ENCODE results near the gene GINS2. TPM values are rescaled to one million over a fixed set of nuclear protein-coding genes. Genes with fewer than 3 reads are reported as not detected.

GINS2 gene
- total and polyA plus RNA-seq, 2 experiments from 2014 or later = 40.5 to 44.4 TPM

DNA sequence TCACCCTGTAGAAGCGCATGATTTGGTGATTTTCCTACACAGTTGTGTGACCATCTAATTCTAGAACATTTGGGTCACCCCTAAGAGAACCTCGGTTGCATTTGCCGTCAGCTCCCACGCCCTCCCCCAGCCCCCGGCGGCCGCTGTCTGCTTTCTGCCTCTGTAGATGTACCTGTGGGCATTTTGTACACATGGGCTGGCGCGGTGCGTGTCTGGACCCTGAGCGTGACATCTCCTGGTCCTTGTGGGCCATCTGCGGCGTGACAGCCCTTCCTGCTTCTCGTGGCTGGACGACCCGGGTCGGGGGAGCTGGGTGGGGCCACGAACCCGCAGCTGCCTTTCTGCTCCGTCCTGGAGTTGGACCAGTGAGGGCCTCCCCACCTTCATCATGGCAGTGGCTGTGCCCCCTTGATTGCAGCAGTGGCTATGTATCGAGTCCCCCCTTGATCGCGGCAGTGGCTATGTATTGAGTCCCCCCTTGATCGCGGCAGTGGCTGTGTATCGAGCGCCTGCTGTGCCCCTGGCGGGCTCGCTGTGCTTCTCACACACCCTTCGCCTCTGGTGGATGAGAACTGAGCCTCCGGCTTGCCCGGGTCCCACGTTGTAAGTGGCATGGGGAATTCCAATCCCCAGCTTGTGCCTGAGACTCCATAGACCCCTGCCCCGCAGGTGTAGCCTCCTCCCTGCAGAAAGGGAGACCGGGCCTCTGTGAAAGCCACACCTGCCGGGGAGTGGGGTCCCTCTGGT is 51.5 kb downstream of the GINS2 start:
- no peak overlapping the region for H3K27ac Mint-ChIP-seq
- ATAC-seq (no peak), DNase-seq (ENCODE audit: low spot score) (no peak)
- H3K9me3 Mint-ChIP-seq = no peaks in the 10 kb centered on the region
- Histone ChIP-seq H3K4me1 (ENCODE audit: insufficient read depth) (0 out of 2 replicates have a peak, but pooled peaks cover 4% of the 10 kb centered on the region), H3K36me3 (ENCODE audit: insufficient read depth) (no peaks in the 10 kb centered on the region), H2AFZ (no peak overlapping the region), H4K20me1 (replicated peaks; ENCODE audit: insufficient read depth) (peaks cover 33% of the 10 kb centered on the region), H3K4me3 (no peak overlapping the region), H3K4me2 (no peak overlapping the region), H3K79me2 (replicated peaks; ENCODE audit: insufficient read depth) (peaks cover 96% of the 10 kb centered on the region), H3K27me3 (ENCODE audit: insufficient read depth) (no peaks in the 10 kb centered on the region), H3K9me2 (ENCODE audit: insufficient read depth) (no peaks in the 10 kb centered on the region), H3F3A (replicated peaks; ENCODE audit: low read depth) (no peaks in the 10 kb centered on the region), H3K27ac (ENCODE audit: low read depth) (no peak overlapping the region)
- peaks cover 8% of the 10 kb centered on the region for H3K27me3 Mint-ChIP-seq (ENCODE audit: insufficient read depth, low read depth, poor library complexity)
- H3K4me3 Mint-ChIP-seq = no peak overlapping the region
- peaks cover 13% of the 10 kb centered on the region for H3K4me1 Mint-ChIP-seq
- TF ChIP-seq CREB1 (CRISPR knock-in tag; IDR thresholded peaks at IDR 0.05; ENCODE audit: low read depth) = no peak
- no peak for TF ChIP-seq NANOG (IDR thresholded peaks at IDR 0.05; ENCODE audit: borderline replicate concordance)
- TF ChIP-seq EZH2phosphoT487 (IDR thresholded peaks at IDR 0.05; ENCODE audit: unreplicated experiment) = no peak
- TF ChIP-seq POLR2AphosphoS5 (IDR thresholded peaks at IDR 0.05; ENCODE audit: low read depth) = no peak
- TF ChIP-seq ZNF331 (CRISPR knock-in tag; IDR thresholded peaks at IDR 0.05; ENCODE audit: low read depth) = no peak
- no peak for TF ChIP-seq ZNF114 (CRISPR knock-in tag; IDR thresholded peaks at IDR 0.05)
- no peak for TF ChIP-seq CTCF (conservative IDR thresholded peaks at IDR 0.05; ENCODE audit: low read depth in 2 of 2)
- no peak for TF ChIP-seq STAT1 (IDR thresholded peaks at IDR 0.05; ENCODE audit: unreplicated experiment)
- no peak for TF ChIP-seq EZH2 (IDR thresholded peaks at IDR 0.05; ENCODE audit: low read depth, unreplicated experiment)
- peaks cover 3% of the 10 kb centered on the region; the same call in 2 of the 3 replicates for H3K36me3 Mint-ChIP-seq (ENCODE audit: low read depth)

DNA sequence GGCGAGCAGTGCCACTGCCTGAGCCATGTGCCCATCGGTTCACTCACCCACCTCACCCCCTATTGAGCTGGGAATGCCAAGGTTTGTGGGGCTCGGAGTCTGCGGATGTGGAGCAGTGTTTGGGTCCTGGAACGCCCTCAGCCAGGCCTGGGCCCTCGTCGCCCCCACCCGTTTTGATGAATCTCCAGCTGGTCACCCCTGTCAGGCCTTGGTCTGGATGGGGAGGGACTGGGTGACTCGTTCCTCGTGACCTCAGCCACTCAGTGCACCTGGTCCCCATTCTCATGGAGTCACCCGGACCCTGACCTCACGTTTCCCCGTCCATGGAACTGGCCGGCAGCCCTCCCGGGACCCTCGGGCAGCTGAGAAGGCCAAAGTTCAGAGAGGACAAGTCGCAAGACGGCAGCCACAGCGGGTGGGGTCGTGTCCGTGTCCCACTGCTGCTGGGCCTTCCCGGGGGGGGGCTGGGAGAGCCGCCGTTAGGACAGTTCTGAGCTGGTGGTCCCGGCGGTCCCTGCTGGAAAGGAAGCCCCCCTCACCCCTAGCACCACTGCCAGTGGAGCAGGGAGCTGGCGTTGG is 52.4 kb downstream of the GINS2 start:
- H3K4me2 ChIP-seq = no peak overlapping the region
- peaks cover 96% of the 10 kb centered on the region for H3K79me2 ChIP-seq (replicated peaks; ENCODE audit: insufficient read depth)
- TF ChIP-seq ZNF331 (CRISPR knock-in tag; IDR thresholded peaks at IDR 0.05; ENCODE audit: low read depth) (no peak), EZH2 (IDR thresholded peaks at IDR 0.05; ENCODE audit: low read depth, unreplicated experiment) (no peak), ZNF114 (CRISPR knock-in tag; IDR thresholded peaks at IDR 0.05) (no peak), JUNB (IDR thresholded peaks at IDR 0.05; ENCODE audit: unreplicated experiment) (no peak)
- TF ChIP-seq, protein P1, sequence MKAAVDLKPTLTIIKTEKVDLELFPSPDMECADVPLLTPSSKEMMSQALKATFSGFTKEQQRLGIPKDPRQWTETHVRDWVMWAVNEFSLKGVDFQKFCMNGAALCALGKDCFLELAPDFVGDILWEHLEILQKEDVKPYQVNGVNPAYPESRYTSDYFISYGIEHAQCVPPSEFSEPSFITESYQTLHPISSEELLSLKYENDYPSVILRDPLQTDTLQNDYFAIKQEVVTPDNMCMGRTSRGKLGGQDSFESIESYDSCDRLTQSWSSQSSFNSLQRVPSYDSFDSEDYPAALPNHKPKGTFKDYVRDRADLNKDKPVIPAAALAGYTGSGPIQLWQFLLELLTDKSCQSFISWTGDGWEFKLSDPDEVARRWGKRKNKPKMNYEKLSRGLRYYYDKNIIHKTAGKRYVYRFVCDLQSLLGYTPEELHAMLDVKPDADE (IDR thresholded peaks at IDR 0.05) = no peak
- TF ChIP-seq, protein P2, sequence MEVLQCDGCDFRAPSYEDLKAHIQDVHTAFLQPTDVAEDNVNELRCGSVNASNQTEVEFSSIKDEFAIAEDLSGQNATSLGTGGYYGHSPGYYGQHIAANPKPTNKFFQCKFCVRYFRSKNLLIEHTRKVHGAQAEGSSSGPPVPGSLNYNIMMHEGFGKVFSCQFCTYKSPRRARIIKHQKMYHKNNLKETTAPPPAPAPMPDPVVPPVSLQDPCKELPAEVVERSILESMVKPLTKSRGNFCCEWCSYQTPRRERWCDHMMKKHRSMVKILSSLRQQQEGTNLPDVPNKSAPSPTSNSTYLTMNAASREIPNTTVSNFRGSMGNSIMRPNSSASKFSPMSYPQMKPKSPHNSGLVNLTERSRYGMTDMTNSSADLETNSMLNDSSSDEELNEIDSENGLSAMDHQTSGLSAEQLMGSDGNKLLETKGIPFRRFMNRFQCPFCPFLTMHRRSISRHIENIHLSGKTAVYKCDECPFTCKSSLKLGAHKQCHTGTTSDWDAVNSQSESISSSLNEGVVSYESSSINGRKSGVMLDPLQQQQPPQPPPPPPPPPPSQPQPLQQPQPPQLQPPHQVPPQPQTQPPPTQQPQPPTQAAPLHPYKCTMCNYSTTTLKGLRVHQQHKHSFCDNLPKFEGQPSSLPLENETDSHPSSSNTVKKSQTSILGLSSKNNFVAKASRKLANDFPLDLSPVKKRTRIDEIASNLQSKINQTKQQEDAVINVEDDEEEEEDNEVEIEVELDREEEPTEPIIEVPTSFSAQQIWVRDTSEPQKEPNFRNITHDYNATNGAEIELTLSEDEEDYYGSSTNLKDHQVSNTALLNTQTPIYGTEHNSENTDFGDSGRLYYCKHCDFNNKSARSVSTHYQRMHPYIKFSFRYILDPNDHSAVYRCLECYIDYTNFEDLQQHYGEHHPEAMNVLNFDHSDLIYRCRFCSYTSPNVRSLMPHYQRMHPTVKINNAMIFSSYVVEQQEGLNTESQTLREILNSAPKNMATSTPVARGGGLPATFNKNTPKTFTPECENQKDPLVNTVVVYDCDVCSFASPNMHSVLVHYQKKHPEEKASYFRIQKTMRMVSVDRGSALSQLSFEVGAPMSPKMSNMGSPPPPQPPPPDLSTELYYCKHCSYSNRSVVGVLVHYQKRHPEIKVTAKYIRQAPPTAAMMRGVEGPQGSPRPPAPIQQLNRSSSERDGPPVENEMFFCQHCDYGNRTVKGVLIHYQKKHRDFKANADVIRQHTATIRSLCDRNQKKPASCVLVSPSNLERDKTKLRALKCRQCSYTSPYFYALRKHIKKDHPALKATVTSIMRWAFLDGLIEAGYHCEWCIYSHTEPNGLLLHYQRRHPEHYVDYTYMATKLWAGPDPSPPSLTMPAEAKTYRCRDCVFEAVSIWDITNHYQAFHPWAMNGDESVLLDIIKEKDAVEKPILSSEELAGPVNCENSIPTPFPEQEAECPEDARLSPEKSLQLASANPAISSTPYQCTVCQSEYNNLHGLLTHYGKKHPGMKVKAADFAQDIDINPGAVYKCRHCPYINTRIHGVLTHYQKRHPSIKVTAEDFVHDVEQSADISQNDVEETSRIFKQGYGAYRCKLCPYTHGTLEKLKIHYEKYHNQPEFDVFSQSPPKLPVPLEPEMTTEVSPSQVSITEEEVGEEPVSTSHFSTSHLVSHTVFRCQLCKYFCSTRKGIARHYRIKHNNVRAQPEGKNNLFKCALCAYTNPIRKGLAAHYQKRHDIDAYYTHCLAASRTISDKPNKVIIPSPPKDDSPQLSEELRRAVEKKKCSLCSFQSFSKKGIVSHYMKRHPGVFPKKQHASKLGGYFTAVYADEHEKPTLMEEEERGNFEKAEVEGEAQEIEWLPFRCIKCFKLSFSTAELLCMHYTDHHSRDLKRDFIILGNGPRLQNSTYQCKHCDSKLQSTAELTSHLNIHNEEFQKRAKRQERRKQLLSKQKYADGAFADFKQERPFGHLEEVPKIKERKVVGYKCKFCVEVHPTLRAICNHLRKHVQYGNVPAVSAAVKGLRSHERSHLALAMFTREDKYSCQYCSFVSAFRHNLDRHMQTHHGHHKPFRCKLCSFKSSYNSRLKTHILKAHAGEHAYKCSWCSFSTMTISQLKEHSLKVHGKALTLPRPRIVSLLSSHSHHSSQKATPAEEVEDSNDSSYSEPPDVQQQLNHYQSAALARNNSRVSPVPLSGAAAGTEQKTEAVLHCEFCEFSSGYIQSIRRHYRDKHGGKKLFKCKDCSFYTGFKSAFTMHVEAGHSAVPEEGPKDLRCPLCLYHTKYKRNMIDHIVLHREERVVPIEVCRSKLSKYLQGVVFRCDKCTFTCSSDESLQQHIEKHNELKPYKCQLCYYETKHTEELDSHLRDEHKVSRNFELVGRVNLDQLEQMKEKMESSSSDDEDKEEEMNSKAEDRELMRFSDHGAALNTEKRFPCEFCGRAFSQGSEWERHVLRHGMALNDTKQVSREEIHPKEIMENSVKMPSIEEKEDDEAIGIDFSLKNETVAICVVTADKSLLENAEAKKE (CRISPR knock-in tag; IDR thresholded peaks at IDR 0.05) = no peak

More for the DNA sequence above, 52.4 kb downstream of the GINS2 start:
- no peak overlapping the region for H2AFZ ChIP-seq
- Mint-ChIP-seq H3K4me3 (no peak overlapping the region), H3K27me3 (ENCODE audit: insufficient read depth, low read depth, poor library complexity) (peaks cover 8% of the 10 kb centered on the region), H3K4me1 (peaks cover 15% of the 10 kb centered on the region), H3K36me3 (ENCODE audit: low read depth) (peaks cover 3% of the 10 kb centered on the region; the same call in 2 of the 3 replicates), H3K9me3 (no peaks in the 10 kb centered on the region), H3K27ac (no peak overlapping the region)
- no peaks in the 10 kb centered on the region for H3K9me2 ChIP-seq (ENCODE audit: insufficient read depth)
- DNase-seq (ENCODE audit: low spot score) = no peak
- H3K27ac ChIP-seq (ENCODE audit: low read depth) = no peak overlapping the region
- no peaks in the 10 kb centered on the region for H3K36me3 ChIP-seq (ENCODE audit: insufficient read depth)
- no peak overlapping the region for H3K4me3 ChIP-seq
- H3K4me1 ChIP-seq (ENCODE audit: insufficient read depth) = 0 out of 2 replicates have a peak, but pooled peaks cover 4% of the 10 kb centered on the region
- ATAC-seq = no peak
- H3F3A ChIP-seq (replicated peaks; ENCODE audit: low read depth) = no peaks in the 10 kb centered on the region
- H3K27me3 ChIP-seq (ENCODE audit: insufficient read depth) = no peaks in the 10 kb centered on the region
- peaks cover 43% of the 10 kb centered on the region for H4K20me1 ChIP-seq (replicated peaks; ENCODE audit: insufficient read depth)
